GM12874 (cell line): ENCODE data around the gene TMIGD1.

ENCODE experiments used
- TF ChIP-seq, protein P1 (sequence below): IDR thresholded peaks from 2 replicates; pipeline ENCODE4 v1.5.1; 2011; ENCODE audit warnings: low read depth, mild to moderate bottlenecking, control low read depth, low read length, moderate library complexity; ENCODE audit not compliant: insufficient read depth

The TMIGD1 gene

GRCh38 chr17:30308406-30308805, 25.5 kb downstream of the TMIGD1 start:
- TF ChIP-seq, protein P1, sequence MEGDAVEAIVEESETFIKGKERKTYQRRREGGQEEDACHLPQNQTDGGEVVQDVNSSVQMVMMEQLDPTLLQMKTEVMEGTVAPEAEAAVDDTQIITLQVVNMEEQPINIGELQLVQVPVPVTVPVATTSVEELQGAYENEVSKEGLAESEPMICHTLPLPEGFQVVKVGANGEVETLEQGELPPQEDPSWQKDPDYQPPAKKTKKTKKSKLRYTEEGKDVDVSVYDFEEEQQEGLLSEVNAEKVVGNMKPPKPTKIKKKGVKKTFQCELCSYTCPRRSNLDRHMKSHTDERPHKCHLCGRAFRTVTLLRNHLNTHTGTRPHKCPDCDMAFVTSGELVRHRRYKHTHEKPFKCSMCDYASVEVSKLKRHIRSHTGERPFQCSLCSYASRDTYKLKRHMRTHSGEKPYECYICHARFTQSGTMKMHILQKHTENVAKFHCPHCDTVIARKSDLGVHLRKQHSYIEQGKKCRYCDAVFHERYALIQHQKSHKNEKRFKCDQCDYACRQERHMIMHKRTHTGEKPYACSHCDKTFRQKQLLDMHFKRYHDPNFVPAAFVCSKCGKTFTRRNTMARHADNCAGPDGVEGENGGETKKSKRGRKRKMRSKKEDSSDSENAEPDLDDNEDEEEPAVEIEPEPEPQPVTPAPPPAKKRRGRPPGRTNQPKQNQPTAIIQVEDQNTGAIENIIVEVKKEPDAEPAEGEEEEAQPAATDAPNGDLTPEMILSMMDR: no peak

DNA sequence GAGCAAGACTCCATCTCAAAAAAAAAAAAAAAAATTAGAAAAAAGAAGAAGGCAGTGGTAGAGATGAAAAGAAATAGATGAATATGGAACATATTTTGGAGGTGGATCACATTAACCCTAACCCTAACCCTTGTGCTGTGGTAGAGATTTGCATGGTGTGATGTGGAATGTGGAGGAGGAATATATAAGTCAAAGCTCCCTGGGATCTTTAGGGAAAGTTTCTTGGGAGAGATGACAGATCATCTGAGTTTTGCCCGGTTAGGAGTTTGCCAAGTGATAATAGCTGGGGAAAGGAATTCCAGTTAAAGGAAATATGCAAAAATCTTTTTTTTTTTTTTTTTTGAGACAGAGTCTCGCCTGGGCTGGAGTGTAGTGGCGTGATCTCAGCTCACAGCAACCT, 29.1 kb downstream of the TMIGD1 start:
- TF ChIP-seq, protein P1: no peak

DNA sequence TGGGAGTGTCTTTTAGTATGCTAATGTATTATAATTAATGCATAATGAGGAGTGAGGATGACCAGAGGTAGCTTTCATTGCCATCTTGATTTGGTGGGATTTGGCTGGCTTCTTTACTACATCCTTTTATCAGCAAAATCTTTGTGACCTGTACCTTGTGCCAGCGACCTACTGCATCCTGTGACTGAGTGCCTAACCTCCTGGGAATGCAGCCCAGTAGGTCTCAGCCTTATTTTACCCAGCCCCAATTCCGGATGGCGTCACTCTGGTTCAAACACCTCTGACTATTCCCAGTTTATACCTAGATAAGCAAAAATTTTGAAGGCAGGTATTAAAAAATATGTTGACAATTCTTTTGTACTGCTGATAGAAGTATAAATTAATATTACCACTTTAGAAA, 31.6 kb downstream of the TMIGD1 start:
- TF ChIP-seq, protein P1: no peak

GRCh38 chr17:30300818-30301217, 33.0 kb downstream of the TMIGD1 start:
- TF ChIP-seq, protein P1: no peak

GRCh38 chr17:30299000-30299399, 34.9 kb downstream of the TMIGD1 start:
- TF ChIP-seq, protein P1: no peak

DNA sequence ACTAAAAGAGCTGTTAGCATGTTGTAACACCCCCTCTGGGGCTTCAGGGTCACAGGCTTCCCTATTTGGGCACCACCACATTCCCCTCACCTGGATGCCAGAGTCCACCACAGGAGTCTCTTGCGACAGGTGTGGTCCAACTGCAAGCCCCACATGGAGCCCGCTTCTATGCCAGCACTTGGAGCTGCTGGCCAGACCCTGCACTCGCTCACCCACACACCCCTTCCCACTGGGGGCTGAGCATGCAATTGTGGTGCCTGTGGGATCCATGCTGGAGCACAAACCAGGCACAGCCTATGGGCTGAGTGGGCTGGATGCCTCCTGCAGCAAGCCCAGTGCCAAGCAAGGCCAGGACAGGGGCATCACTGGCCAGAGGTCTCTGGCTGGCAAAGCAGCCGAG, 36.1 kb downstream of the TMIGD1 start:
- TF ChIP-seq, protein P1: no peak

DNA sequence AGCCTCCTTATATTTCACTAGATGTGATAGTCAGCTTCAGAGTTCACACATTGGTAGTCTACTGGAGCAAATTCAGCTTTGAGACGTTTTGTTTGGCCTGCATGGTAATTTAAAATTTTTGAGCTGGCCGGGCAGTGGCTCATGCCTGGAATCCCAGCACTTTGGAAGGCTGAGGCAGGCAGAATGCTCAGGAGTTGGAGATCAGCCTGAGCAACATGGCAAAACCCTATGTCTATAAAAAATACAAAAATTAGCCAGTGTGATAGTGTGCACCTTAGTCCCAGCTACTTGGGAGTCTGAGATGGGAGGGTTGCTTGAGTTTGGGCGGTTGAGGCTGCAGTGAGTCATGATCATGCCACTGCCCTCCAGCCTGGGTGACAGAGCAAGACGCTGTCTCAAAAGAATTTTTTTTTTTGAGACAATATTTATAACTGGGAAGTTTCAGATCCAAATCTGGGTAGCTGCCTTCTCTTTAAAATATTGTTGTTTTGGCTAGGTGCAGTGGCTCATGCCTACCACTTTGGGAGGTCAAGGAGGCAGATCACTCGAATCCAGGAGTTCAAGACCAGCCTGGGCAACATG, 37.3 kb downstream of the TMIGD1 start:
- TF ChIP-seq, protein P1: no peak
